Ishikawa (cell line): ENCODE data around the gene ACO2.

Experiments
- CEBPB ChIP-seq: IDR thresholded peaks from 2 replicates; pipeline ENCODE4 v1.6.1; 2012
- CREB1 ChIP-seq: IDR thresholded peaks from 2 replicates; pipeline ENCODE4 v1.6.1; 2012; ENCODE audit warnings: low read depth
- EGR1 ChIP-seq: IDR thresholded peaks from 2 replicates; pipeline ENCODE4 v1.6.1; 2012
- EP300 ChIP-seq: IDR thresholded peaks from 2 replicates; pipeline ENCODE4 v1.6.1; 2012; ENCODE audit warnings: borderline replicate concordance
- MAX ChIP-seq: IDR thresholded peaks from 2 replicates; pipeline ENCODE4 v1.6.1; 2012
- RAD21 ChIP-seq: IDR thresholded peaks from 2 replicates; pipeline ENCODE4 v1.6.1; 2012; ENCODE audit warnings: low read depth
- REST ChIP-seq: IDR thresholded peaks from 2 replicates; pipeline ENCODE4 v1.6.1; 2012; ENCODE audit warnings: low read depth, mild to moderate bottlenecking
- TAF1 ChIP-seq: IDR thresholded peaks from 2 replicates; pipeline ENCODE4 v1.6.1; 2012; ENCODE audit warnings: low read depth, mild to moderate bottlenecking
- TCF12 ChIP-seq: IDR thresholded peaks from 2 replicates; pipeline ENCODE4 v1.6.1; 2012; ENCODE audit warnings: low read depth
- USF1 ChIP-seq: IDR thresholded peaks from 2 replicates; pipeline ENCODE4 v1.6.1; 2012
- YY1 ChIP-seq: IDR thresholded peaks from 2 replicates; pipeline ENCODE4 v1.6.1; 2012; ENCODE audit warnings: low read depth

GRCh38 chr22:41488596-41489385 lies 19.9 kb downstream of the ACO2 start:
- TF ChIP-seq USF1 (no peak), CREB1 (no peak), CEBPB (no peak), MAX (no peak), EP300 (no peak), EGR1 (no peak), RAD21 (no peak), TAF1 (no peak), YY1 (no peak), REST (no peak), TCF12 (no peak)
